Suprapubic skin (tissue), 3 donors: ENCODE data around the gene TBX3.

Experiments
- CTCF ChIP-seq, 2 donors: fragments of 200-600 bp in 1 of 2; fragments of 450-650 bp in 1 of 2; sonication (generic) in 1 of 2; IDR thresholded peaks; one replicate each; pipeline ENCODE4 v1.5.1; 2016 to 2019; ENCODE audit warnings: antibody characterized with exemption in 2 of 2, mild to moderate bottlenecking in 1 of 2, moderate library complexity in 1 of 2
- POLR2A ChIP-seq, 2 donors: fragments of 450-650 bp; IDR thresholded peaks; one replicate each; pipeline ENCODE4 v1.6.1; 2017; ENCODE audit warnings: antibody characterized with exemption in 2 of 2, mild to moderate bottlenecking in 2 of 2, moderate library complexity in 2 of 2

- TF ChIP-seq CTCF (IDR thresholded peaks at IDR 0.05): no peak
- no peak for TF ChIP-seq POLR2A (IDR thresholded peaks at IDR 0.05)
Observed at GRCh38 chr12:114686426-114686772, 2.4 kb upstream of the TBX3 start.
